Endothelial cell of umbilical vein (primary cell): ENCODE measurements around the gene TOLLIP. TPM values are rescaled to one million over a fixed set of nuclear protein-coding genes. Genes with fewer than 3 reads are reported as not detected.

Experiments used
- BruUV-seq: library from RNA; stranded (reverse); fragments of 400-500 nt; replicated peaks from 2 replicates; lab custom pipeline; 2021; lab: Mats Ljungman, UMichigan
- CTCF ChIA-PET: fragments of 300-600, 350-600 bp; sonication (Branson Sonifier 250); formaldehyde crosslinking; loops from one replicate; lab custom pipeline; 2021; ENCODE audit warnings: antibody characterized with exemption, inconsistent platforms; lab: Charles Lee
- POLR2A ChIA-PET: fragments of 300-600, 350-600 bp; sonication (Branson Sonifier 250); formaldehyde crosslinking; loops from one replicate; lab custom pipeline; 2021; ENCODE audit warnings: antibody characterized with exemption, inconsistent platforms; lab: Charles Lee
- DNase-seq: peaks from one replicate; pipeline ENCODE4 v3.0.0-alpha.2; 2011; ENCODE audit warnings: low read depth, low spot score
- FAIRE-seq: peaks from 2 replicates; lab custom pipeline; 2011; peaks lifted over from hg19 to GRCh38; lab: Jason Lieb, UNC
- H2AFZ ChIP-seq: 2 replicates; pipeline ENCODE4 v1.6.0; 2012; ENCODE audit warnings: low read depth, low read length, control low read depth, inconsistent platforms
- H3K27ac ChIP-seq: 2 replicates; pipeline ENCODE4 v1.5.1; 2011; ENCODE audit warnings: low read depth, mild to moderate bottlenecking, control low read depth, low read length, moderate library complexity; ENCODE audit not compliant: insufficient read depth
- H3K27me3 ChIP-seq, 2 experiments: 2 replicates each; pipeline versions ENCODE4 v1.6.0 to v1.6.1; 2011; ENCODE audit warnings: low read length in 2 of 2, mixed read lengths in 1 of 2; ENCODE audit not compliant: control insufficient read depth in 2 of 2, insufficient read depth in 2 of 2
- H3K36me3 ChIP-seq, 2 experiments: 2 replicates in 1 of 2; 3 replicates in 1 of 2; pipeline ENCODE4 v1.5.1; 2011; ENCODE audit warnings: low read length in 2 of 2, mild to moderate bottlenecking in 1 of 2, moderate library complexity in 1 of 2; ENCODE audit not compliant: control insufficient read depth in 2 of 2, insufficient read depth in 2 of 2; ENCODE audit errors: extremely low read depth in 1 of 2
- H3K4me1 ChIP-seq: 3 replicates; pipeline ENCODE4 v1.5.1; 2011; ENCODE audit warnings: mild to moderate bottlenecking, low read length; ENCODE audit not compliant: control insufficient read depth, insufficient read depth; ENCODE audit errors: extremely low read depth
- H3K4me2 ChIP-seq: 2 replicates; pipeline ENCODE4 v1.6.1; 2011; ENCODE audit warnings: low read length, control low read depth, mixed read lengths; ENCODE audit not compliant: insufficient read depth
- H3K4me3 ChIP-seq, 3 experiments: fragments of 200-600 bp in 1 of 3; sonication (generic), shearing (Covaris generic) in 1 of 3; replicated peaks in 1 of 3; 2 replicates each; pipeline ENCODE4 v1.5.1; 2011 to 2016; ENCODE audit warnings: control low read depth in 3 of 3, low read length in 3 of 3, mild to moderate bottlenecking in 2 of 3, inconsistent platforms in 1 of 3, low read depth in 1 of 3, moderate library complexity in 1 of 3; ENCODE audit not compliant: insufficient read depth in 1 of 3
- H3K79me2 ChIP-seq: 2 replicates; pipeline ENCODE4 v1.6.0; 2012; ENCODE audit warnings: low read length, inconsistent platforms; ENCODE audit not compliant: control insufficient read depth, insufficient read depth
- H3K9ac ChIP-seq: replicated peaks from 2 replicates; pipeline ENCODE3; 2011; ENCODE audit warnings: low read length, control low read depth; ENCODE audit not compliant: insufficient read depth; ENCODE audit errors: extremely low read depth
- H3K9me1 ChIP-seq: replicated peaks from 3 replicates; pipeline ENCODE4 v1.6.0; 2011; ENCODE audit warnings: mild to moderate bottlenecking, low read length; ENCODE audit not compliant: control insufficient read depth, insufficient read depth; ENCODE audit errors: extremely low read depth
- H3K9me3 ChIP-seq: replicated peaks from 2 replicates; pipeline ENCODE4 v1.5.1; 2012; ENCODE audit warnings: low read length, inconsistent platforms; ENCODE audit not compliant: control insufficient read depth, insufficient read depth
- H4K20me1 ChIP-seq: replicated peaks from 2 replicates; pipeline ENCODE3; 2011; ENCODE audit warnings: mild to moderate bottlenecking, low read length; ENCODE audit not compliant: control insufficient read depth, insufficient read depth; ENCODE audit errors: extremely low read depth
- CTCF ChIP-seq, 2 donors: IDR thresholded peaks; 1 replicate in 1 of 2; 2 replicates in 1 of 2; pipeline ENCODE4 v1.5.1; 2011; ENCODE audit warnings: low read length in 2 of 2, mild to moderate bottlenecking in 2 of 2, moderate library complexity in 2 of 2, control low read depth in 1 of 2, inconsistent platforms in 1 of 2, low read depth in 1 of 2; ENCODE audit not compliant: insufficient read depth in 1 of 2; ENCODE audit errors: extremely low read depth in 1 of 2
- EZH2 ChIP-seq: IDR thresholded peaks from 2 replicates; pipeline ENCODE4 v1.6.1; 2012; ENCODE audit warnings: borderline replicate concordance, low read depth, mild to moderate bottlenecking, moderate library complexity, low read length, inconsistent platforms; ENCODE audit not compliant: severe bottlenecking
- FOS ChIP-seq: IDR thresholded peaks from 2 replicates; pipeline ENCODE4 v1.6.1; 2011; ENCODE audit warnings: mild to moderate bottlenecking, low read length, moderate library complexity, borderline replicate concordance; ENCODE audit not compliant: insufficient read depth
- GATA2 ChIP-seq: IDR thresholded peaks from 2 replicates; pipeline ENCODE4 v1.7.0; 2011; ENCODE audit warnings: low read depth, mild to moderate bottlenecking, moderate library complexity, mixed read lengths, low read length; ENCODE audit not compliant: insufficient read length, insufficient read depth
- JUN ChIP-seq: IDR thresholded peaks from 2 replicates; pipeline ENCODE4 v1.6.1; 2011; ENCODE audit warnings: borderline replicate concordance, low read depth; ENCODE audit not compliant: insufficient read length, insufficient read depth
- MAX ChIP-seq: IDR thresholded peaks from 2 replicates; pipeline ENCODE4 v1.6.1; 2011; ENCODE audit not compliant: insufficient read depth, insufficient read length
- MYC ChIP-seq: IDR thresholded peaks from one replicate; pipeline ENCODE4 v1.6.1; 2011; ENCODE audit warnings: mild to moderate bottlenecking, low read depth, low read length
- POLR2A ChIP-seq: IDR thresholded peaks from 2 replicates; pipeline ENCODE4 v1.6.1; 2012; ENCODE audit warnings: low read depth, mild to moderate bottlenecking, control low read depth, low read length
- POLR2AphosphoS5 ChIP-seq: IDR thresholded peaks from 2 replicates; pipeline ENCODE4 v1.6.1; 2012; ENCODE audit warnings: low read depth, mild to moderate bottlenecking, control low read depth, low read length, moderate library complexity; ENCODE audit not compliant: insufficient read depth
- dilution Hi-C: fragments of 300-500 bp; cut with MboI; formaldehyde crosslinking; loops from one replicate; pipeline ENCODE4 v1.15.0; 2019; ENCODE audit warnings: low sequenced_read_pairs; ENCODE audit not compliant: extremely low pct_ligation_motif_present
- intact Hi-C: fragments of 100-400 bp; cut with micrococcal nuclease; formaldehyde crosslinking; loops from one replicate; pipeline ENCODE4 v1.10.0; 2022
- polyA plus RNA-seq, 4 experiments: library from polyadenylated mRNA; depleted of rRNA in 3 of 4; stranded (reverse) in 3 of 4; unstranded in 1 of 4; fragments of >200 nt; gene quantifications; 2 replicates each; pipeline versions ENCODE4 v1.2.1 to v1.2.3, GENCODE V29; 2011 to 2012; ENCODE audit warnings: missing spikeins in 1 of 4
- total RNA-seq: library from RNA; stranded (reverse); gene quantifications from 2 replicates; pipeline ENCODE4 v1.2.3, GENCODE V29; 2021

Gene TOLLIP
- total and polyA plus RNA-seq, 2 donors (not counting 3 experiments of a cell fraction or from before 2014, with no cell fraction given) = 49.6 to 64.8 TPM

DNA sequence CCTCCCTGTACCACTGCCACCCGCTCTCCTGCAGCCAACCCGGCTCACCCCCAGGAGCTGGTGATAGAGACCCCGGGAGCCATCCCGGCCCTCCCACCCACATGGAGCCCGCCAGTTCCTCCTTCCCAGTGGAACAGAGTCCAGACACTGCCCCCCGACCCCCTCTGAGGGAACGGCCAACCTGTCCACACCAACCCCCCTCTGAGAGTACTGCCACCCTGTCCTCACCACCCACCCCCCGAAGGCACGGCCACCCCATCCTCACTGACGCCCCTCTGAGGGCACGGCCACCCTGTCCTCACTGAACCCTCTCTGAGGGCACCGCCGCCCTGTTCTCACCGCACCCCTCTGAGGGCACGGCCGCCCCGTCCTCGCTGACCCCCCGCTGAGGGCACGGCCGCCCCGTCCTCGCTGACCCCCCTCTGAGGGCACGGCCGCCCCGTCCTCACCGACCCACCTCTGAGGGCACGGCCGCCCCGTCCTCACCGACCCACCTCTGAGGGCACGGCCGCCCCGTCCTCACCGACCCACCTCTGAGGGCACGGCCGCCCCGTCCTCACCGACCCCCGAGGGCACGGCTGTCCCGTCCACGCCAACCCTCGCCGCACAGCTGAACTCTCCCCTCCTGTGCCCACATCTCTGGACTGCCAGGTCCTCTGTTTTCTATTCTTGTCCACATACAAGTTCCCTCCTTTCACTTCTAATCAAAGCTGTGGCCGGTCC, 18.0 kb downstream of the TOLLIP start:
- Histone ChIP-seq H3K27me3 (no peaks in the 10 kb centered on the region), H3K36me3 (peaks cover 3 to 40% of the 10 kb centered on the region in 2 experiments), H3K9me3 (no peaks in the 10 kb centered on the region), H3K4me3 (no peak overlapping the region), H3K4me1 (no peaks in the 10 kb centered on the region), H2AFZ (no peak overlapping the region), H4K20me1 (no peaks in the 10 kb centered on the region), H3K27ac (no peak overlapping the region), H3K79me2 (peaks cover 10% of the 10 kb centered on the region), H3K9ac (no peak overlapping the region), H3K4me2 (no peak overlapping the region), H3K9me1 (no peaks in the 10 kb centered on the region)
- ChIA-PET POLR2A (no interaction called here), CTCF (interaction anchor here (1.1 kb wide), 1 partner anchor 13 kb away, joined by 3 read pairs; no protein-coding TSS in a partner anchor)
- TF ChIP-seq FOS (no peak), MYC (no peak), EZH2 (no peak), POLR2A (no peak), CTCF (IDR thresholded peaks at IDR 0.05; ENCODE audit: extremely low read depth in 1 of 2, insufficient read depth in 1 of 2, low read depth in 1 of 2, low read length in 2 of 2) (no peak), JUN (no peak), MAX (no peak), POLR2AphosphoS5 (no peak), GATA2 (no peak)
- FAIRE-seq (no peak), DNase-seq (no peak)
- no TSS peak for BruUV-seq
- dilution Hi-C loops (no loop called here), intact Hi-C loops (no loop called here)
